Effector memory CD4-positive, alpha-beta T cell (primary cell): Measurements from ENCODE around the gene LIMS2.

Experiments
- DNase-seq, 3 donors: peaks; one replicate each; pipeline ENCODE4 v3.0.0-alpha.2; 2020
- H3K27ac ChIP-seq: 2 replicates; pipeline ENCODE4 v1.7.0; 2013; ENCODE audit warnings: mild to moderate bottlenecking, low read length, moderate library complexity; ENCODE audit not compliant: insufficient read depth, poor library complexity, severe bottlenecking
- H3K27me3 ChIP-seq: replicated peaks from 2 replicates; pipeline ENCODE4 v1.7.0; 2013; ENCODE audit warnings: mild to moderate bottlenecking, low read length; ENCODE audit not compliant: insufficient read depth, control insufficient read depth, poor library complexity, severe bottlenecking
- H3K36me3 ChIP-seq: 2 replicates; pipeline ENCODE4 v1.7.0; 2013; ENCODE audit warnings: mild to moderate bottlenecking, low read length, moderate library complexity; ENCODE audit not compliant: control insufficient read depth, insufficient read depth
- H3K4me1 ChIP-seq: 2 replicates; pipeline ENCODE4 v1.7.0; 2013; ENCODE audit warnings: low read length, mild to moderate bottlenecking; ENCODE audit not compliant: control insufficient read depth, insufficient read depth, poor library complexity, severe bottlenecking
- H3K4me3 ChIP-seq: 2 replicates; pipeline ENCODE4 v1.7.0; 2013; ENCODE audit warnings: low read length, low read depth, mild to moderate bottlenecking; ENCODE audit not compliant: insufficient read depth, poor library complexity, severe bottlenecking
- H3K9me3 ChIP-seq: 2 replicates; pipeline ENCODE4 v1.7.0; 2013; ENCODE audit warnings: mild to moderate bottlenecking, low read length, moderate library complexity; ENCODE audit not compliant: control insufficient read depth

Gene LIMS2

DNA sequence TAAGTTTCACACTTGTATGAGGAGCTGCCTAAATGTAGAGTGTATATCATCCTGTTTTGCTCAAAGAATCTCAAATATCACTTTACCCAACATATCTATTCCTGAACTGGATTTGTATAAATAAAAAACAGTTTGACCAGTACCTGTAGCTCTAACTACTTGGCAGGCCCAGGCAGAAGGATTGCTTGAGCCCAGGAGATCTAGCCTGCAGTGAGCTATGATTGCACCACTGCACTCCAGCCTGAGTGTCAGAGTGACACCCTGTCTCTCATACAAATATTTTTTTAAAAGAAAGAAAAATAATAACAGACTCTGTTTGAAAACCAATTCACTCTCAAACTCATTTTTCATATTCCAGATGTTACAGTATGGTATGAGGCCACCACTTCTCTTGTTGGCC is 7.7 kb upstream of the LIMS2 start:
- Histone ChIP-seq H3K9me3 (no peaks in the 10 kb centered on the region), H3K4me3 (no peak overlapping the region)

DNA sequence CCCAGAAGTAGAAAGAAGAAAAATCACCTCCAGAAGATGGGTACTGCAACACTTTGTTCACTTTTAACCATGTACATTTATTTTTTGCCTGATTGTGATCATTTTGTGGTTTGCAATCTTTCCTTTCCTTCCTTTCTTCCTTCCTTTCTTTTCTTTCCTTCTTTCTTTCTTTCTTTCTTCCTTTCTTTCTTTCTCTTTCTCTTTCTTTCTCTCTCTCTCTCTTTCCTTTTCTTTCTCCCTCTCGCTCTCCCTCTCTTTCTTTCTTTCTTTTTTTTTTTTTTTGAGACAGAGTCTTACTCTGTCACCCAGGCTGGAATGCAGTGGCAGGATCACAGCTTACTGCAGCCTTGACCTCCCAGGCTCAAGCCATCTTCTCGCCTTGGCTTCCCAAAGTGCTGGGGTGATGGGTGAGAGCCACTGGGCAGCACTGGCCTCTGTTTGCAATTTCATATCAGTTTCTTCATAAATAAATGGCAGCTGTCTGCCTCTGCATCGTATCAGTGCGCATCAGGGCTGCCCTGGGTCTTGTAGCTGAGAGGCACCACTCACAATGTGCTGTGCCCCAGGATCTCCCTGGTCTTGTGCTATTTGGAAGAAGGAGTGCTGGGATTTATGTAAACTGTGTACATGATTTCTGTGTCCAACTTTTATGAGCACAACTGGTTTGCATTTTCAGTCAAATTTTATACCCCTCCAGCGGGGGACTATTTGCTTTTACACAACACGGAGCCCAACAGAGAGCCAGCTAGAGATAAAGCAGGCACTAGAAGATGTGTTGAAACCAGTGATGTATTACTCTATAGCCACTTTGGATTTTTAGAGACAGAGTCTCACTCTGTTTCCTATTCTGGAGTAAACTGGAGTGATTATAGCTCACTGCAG is 6.9 kb upstream of the LIMS2 start:
- H3K36me3 ChIP-seq, result no peaks in the 10 kb centered on the region
- DNase-seq, result no peak
- H3K4me3 ChIP-seq, result no peak overlapping the region
- no peaks in the 10 kb centered on the region for H3K9me3 ChIP-seq
- no peaks in the 10 kb centered on the region for H3K4me1 ChIP-seq
- H3K27ac ChIP-seq, result no peak overlapping the region
- H3K27me3 ChIP-seq, result no peaks in the 10 kb centered on the region

More for the DNA sequence above, 7.7 kb upstream of the LIMS2 start:
- Histone ChIP-seq H3K4me1 (no peaks in the 10 kb centered on the region), H3K36me3 (no peaks in the 10 kb centered on the region), H3K27ac (no peak overlapping the region), H3K27me3 (no peaks in the 10 kb centered on the region)
- DNase-seq, result no peak

DNA sequence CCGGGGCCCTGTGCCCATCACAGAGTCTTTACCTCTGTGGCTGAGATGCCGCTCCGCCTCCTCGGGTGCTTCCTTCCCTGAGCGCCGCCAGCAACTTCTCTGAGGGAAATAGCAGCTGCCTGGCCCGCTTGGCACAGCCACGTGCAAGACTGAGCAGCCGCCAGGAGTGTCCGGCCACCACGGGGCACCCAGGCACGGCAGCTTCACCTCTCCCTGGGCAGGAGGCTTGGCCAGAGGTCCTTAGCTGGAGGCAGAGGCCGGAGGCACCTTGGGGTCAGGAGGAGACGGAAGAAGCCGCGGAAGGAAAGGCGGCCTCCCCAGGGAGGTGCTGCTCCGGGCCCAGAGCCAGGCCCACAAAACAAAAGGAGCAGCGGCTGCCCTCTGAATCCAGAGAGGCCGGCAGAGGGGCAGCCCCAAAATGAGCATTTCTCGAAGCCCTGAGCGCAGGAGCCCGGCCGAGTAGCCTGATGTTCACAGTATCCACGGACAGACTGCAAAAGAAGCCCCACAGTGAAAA is 6.0 kb upstream of the LIMS2 start:
- Histone ChIP-seq H3K4me3 (no peak overlapping the region), H3K36me3 (no peaks in the 10 kb centered on the region), H3K4me1 (no peaks in the 10 kb centered on the region), H3K27me3 (no peaks in the 10 kb centered on the region), H3K9me3 (no peaks in the 10 kb centered on the region), H3K27ac (no peak overlapping the region)
- no peak for DNase-seq

DNA sequence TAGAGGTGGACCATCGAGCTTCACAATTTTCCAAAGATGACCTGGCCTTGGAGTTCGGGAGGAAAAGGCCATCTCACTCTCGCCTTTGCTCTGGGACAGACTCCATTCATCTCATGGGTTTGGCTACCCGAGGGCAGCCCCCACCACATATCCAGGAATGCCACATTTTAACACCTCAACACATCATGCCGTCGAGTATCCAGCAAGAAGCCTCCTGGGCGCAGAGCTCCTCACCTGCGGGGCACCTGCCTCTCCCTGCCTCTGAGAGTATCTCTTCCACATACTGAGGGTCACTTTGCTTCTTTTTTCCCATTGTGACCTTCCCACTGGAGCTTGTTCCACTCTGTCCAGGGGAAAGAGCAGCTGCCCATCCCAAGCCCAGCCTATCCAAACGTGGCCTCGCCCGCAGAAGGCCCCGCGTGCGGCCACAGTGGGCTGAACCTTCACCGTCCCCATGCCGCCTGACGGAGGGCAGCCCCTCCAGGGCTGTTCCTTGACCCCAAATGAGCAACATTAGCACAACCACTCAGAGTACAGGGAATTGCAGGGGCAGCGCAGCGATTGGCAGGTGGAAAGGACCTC is 5.5 kb upstream of the LIMS2 start:
- no peak overlapping the region for H3K4me3 ChIP-seq
- no peak for DNase-seq
- peaks cover 3% of the 10 kb centered on the region for H3K27me3 ChIP-seq

DNA sequence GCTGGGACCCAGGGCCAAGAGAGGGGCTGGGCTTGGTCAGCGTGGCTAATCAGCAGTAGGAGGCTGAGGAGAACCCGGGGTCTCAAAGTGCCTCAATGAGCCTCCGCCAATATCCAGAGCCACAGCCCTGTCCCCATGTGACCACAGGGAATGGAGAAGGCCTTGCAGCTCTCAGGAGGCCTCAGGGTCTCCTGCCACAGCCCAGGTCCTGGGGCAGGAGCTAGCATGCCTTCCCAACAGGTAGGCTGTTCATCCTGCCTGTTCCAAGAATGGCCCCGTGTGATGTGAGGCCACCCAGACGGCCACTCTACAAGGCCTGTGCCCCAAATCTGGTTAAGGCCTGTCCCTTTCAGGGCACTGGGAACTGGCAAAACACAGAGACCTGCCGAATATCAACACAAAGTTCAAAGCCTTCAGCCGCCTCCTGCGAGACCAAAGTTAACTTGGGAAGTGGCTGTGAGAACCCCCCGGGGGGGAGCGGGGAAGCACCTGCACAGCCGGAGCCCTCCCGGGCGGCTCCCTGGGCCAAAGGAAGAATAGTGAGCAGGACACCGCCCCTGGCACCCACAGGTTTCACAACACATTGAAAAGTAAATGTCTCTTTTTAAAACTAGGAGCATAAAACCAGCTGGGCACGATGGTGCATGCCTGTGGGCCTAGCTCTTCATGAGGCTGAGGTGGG is 4.5 kb upstream of the LIMS2 start:
- DNase-seq, result no peak
- H3K9me3 ChIP-seq, result no peaks in the 10 kb centered on the region
- H3K36me3 ChIP-seq, result no peaks in the 10 kb centered on the region
- peaks cover 9% of the 10 kb centered on the region for H3K27me3 ChIP-seq
- H3K4me3 ChIP-seq, result no peak overlapping the region
- H3K4me1 ChIP-seq, result peaks cover 1% of the 10 kb centered on the region
- H3K27ac ChIP-seq, result no peak overlapping the region

More for the DNA sequence above, 5.5 kb upstream of the LIMS2 start:
- H3K36me3 ChIP-seq, result no peaks in the 10 kb centered on the region
- H3K9me3 ChIP-seq, result no peaks in the 10 kb centered on the region
- H3K27ac ChIP-seq, result no peak overlapping the region
- no peaks in the 10 kb centered on the region for H3K4me1 ChIP-seq

DNA sequence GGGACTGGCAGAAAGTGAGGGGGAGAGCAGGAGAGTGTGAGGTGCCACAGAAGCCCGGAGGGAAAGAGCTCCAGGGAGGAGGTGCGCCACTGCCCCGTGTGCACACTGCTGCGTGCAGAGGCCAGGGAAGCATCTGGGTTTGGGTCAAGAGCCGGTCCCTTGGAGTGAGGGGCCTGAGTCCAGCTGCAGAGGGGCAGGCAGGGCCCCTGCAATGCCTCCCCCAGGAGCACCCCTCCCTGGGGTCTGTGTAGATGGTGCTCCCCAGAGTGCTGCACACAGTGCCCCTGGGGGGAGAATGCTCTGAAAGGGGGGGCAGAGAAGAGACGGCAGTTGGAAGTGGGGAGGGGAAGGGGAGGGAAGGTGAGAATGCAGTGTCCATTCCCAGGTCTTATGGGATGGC is 3.7 kb upstream of the LIMS2 start:
- Histone ChIP-seq H3K27me3 (peaks cover 16% of the 10 kb centered on the region), H3K27ac (no peak overlapping the region), H3K4me1 (peaks cover 6% of the 10 kb centered on the region), H3K4me3 (no peak overlapping the region), H3K36me3 (no peaks in the 10 kb centered on the region), H3K9me3 (no peaks in the 10 kb centered on the region)
- no peak for DNase-seq

DNA sequence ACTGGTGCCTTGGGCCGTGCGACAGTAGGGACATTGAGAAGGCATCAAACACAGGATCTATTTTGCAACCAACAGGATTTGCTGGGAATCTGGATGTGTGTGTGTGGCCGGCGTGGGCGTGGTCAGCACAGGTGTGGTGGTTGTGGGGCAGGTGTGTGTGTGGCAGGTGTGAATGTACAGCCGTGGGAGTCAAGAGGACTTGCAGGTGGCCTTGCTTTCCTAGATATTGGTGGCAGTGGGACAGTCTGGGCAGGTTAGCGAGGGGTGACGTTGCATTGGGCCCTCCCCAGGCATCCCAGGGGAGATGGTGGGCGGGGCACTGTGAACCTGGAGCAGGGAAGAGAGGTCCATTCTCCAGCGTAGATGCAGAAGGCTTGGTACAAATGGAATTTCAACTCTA is 3.2 kb upstream of the LIMS2 start:
- no peak overlapping the region for H3K4me3 ChIP-seq
- H3K9me3 ChIP-seq, result no peaks in the 10 kb centered on the region
- H3K4me1 ChIP-seq, result peaks cover 6% of the 10 kb centered on the region
- H3K27ac ChIP-seq, result no peak overlapping the region
- no peak for DNase-seq
- H3K36me3 ChIP-seq, result no peaks in the 10 kb centered on the region
- H3K27me3 ChIP-seq, result peaks cover 19% of the 10 kb centered on the region

DNA sequence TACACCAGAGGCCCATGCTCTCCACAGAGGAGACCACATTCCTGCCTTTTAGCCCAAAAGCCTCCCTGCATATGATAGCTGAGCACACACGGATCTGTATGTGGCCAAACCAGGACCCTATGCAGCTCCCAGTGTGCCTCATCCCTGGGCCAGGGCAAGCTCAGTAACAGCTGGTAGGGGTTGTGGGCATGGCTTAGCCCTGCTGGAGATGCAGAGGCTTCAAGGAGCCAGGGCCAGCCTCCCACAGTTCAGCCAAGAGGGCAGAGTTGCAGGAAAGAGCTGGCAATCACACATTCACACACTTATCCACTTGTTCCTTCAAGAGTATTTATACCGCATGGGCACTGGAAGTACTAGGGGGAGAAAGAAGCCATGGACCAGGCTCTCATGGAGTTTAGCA is 1.6 kb upstream of the LIMS2 start:
- H3K9me3 ChIP-seq, result no peaks in the 10 kb centered on the region
- no peak overlapping the region for H3K4me3 ChIP-seq
- peaks cover 19% of the 10 kb centered on the region for H3K27me3 ChIP-seq
- H3K27ac ChIP-seq, result no peak overlapping the region
- no peaks in the 10 kb centered on the region for H3K36me3 ChIP-seq
- no peak for DNase-seq
- H3K4me1 ChIP-seq, result peaks cover 6% of the 10 kb centered on the region

DNA sequence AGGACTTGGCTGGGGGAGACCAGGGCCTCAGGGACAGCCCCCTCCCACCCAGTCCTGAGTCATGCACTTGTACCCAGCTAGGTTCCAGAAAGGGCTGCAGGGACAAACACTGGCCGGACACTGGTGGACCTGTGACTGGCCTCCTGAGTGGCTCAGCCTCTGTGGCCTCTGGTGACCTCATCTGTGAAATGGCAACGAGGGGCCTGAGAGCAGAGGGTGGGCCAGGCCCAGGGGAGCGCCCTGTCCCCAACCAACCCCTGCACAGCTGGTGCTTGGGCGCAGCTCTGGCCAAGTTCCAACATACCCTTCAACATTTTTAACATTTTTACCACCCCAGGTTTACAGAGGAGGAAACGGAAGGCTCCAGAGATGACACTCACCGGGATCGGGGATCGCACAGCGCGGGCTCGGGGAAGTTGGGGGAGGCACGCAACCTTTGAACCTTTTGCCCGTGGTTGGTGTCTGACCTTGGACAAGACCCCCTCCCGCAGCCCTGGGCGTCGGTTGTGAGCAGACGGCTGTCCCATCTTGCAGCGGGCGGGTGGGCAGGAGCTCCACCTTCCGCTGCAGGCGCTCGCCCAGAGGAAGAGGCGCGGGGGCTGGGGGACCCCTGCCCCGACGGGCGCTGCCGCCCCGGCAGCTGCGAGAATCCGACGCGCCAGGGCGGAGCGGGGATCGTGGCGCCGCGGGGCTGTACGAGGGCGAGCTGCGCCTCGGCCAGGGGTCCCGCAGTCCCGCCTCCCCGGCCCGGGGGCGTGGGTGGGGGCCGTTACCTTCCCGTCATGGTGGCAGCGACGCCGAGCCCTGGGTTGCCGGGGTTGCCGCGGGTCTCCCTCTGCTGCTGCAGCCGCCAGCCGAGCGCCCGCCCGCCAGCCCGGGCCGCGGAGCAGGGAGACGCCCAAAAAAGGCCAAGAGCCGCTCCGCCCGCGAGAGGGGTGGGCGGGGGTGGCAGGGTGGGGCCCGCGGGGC is 805 bp downstream of the LIMS2 start:
- Histone ChIP-seq H3K27me3 (peaks cover 19% of the 10 kb centered on the region), H3K27ac (no peak overlapping the region), H3K9me3 (no peaks in the 10 kb centered on the region), H3K4me1 (peaks cover 6% of the 10 kb centered on the region), H3K36me3 (no peaks in the 10 kb centered on the region), H3K4me3 (peak overlapping the region; percentile 39)
- DNase-seq, result no peak
